HG03103 (cell line): Measurements from ENCODE around the gene RGP1.

Source experiments
- ATAC-seq: cut with Tn5 transposase; IDR thresholded peaks from one replicate; pipeline ENCODE4 v1.9.1; 2021; ENCODE audit warnings: low read depth; ENCODE audit not compliant: unreplicated experiment

RGP1 gene

DNA sequence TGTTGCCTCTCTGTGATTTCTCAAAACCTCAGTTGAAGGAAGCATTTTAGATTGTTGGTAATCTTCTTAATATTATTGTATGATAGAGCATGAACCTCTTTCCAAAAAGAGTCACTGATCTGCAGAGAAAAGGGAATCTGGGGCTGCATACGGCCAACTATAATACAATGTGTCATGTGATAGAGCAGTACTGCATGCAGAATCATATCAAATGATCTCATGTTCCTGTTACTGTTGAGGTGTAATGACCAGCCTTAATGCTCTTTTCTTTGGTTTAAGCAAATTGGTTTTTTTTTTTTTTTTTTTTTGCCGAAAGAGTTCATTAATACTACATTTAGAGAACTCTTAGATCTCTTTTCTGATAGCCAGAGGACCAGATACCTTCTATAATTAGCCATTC, 17.9 kb downstream of the RGP1 start:
- ATAC-seq: no peak

DNA sequence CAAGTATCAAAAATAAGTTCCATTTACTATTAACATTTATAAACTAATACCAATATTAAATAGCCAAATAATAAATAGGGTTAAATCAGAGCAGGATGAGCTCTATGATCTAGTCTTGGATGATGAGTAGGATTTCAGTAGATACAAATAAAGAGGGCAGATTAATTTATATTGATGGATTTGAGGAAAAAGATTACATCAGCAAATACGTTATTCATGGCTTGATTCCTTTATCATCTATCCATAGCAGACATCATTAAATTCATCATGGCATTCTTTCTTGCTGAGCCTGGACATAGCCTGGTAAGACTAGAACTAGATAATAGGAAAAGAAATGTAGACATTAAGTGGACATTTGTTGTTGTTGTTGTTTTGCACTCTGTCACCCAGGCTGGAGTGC, 18.4 kb downstream of the RGP1 start:
- no peak for ATAC-seq

DNA sequence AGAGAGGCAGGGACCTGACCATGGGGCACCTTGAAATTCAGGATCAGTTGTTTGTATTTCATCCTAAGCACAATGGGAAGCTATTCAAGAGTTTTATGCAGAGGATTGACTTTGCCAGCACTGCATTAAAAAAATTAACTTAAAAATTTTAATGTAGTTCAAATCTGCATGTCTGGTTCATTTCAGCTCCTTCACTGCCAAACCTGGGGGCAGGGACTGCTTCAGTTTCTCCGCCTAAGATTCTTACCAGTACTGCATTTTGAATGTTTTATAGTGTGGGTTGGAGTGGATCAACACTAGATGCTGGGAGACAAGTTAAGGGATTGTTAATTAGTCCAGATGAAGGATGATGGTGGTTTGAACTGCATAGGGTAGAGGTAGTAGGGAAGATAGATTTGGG, 20.7 kb downstream of the RGP1 start:
- no peak for ATAC-seq

DNA sequence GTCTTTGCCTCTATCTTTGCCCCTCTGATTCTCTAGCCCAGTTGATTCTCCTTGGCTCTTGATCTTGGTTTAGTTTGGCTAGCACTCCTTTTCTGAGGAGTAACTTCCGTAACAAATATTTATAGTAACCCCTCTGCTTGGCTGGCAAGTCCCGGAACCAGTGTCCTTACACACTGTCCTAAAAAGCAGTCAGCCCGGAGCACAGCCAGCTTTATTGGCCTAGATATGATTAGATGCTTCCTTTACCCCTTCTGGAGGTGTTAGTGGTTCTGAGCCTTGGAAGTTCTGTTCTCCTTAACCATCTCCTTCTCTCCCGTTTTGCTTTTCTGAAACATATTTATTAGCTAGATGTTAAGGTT, 22.0 kb downstream of the RGP1 start:
- no peak for ATAC-seq

DNA sequence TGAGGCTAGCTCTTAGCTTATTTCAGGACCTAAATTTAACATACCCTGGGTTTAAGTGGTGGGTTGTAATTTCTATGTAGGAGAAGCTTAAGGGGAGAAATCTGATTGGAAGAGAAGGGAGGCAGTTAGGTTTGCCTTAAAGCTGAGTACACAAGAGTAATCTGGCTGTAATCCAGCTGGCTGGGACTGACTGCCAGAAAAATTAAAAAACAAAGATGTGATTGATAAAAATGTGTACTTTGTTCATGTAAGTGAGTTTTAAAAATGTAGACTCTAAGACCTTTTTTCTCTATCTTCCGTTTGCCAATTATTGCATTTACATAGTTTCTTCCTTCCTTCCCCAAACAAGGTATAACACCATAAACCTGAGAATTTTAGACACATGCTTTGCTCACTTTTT, 22.4 kb downstream of the RGP1 start:
- ATAC-seq: no peak

DNA sequence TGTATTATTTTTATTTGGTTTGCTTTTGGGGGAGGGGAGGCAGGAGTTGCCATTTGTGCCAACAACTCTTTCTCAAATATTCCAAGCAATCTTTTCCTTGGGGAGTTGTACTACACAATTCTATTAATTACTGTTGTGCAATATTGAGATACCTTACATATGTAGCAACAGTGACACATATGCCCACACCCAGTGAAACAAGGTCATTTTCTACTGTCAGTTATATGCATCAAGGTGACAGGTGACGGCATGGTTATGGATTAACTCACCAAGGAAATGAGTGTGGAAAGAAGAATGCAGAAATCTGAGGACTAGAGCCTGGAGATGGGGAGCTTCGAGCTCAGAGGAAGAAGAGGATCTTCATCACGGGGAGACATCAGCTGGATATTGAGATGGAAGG, 22.9 kb downstream of the RGP1 start:
- ATAC-seq: no peak

DNA sequence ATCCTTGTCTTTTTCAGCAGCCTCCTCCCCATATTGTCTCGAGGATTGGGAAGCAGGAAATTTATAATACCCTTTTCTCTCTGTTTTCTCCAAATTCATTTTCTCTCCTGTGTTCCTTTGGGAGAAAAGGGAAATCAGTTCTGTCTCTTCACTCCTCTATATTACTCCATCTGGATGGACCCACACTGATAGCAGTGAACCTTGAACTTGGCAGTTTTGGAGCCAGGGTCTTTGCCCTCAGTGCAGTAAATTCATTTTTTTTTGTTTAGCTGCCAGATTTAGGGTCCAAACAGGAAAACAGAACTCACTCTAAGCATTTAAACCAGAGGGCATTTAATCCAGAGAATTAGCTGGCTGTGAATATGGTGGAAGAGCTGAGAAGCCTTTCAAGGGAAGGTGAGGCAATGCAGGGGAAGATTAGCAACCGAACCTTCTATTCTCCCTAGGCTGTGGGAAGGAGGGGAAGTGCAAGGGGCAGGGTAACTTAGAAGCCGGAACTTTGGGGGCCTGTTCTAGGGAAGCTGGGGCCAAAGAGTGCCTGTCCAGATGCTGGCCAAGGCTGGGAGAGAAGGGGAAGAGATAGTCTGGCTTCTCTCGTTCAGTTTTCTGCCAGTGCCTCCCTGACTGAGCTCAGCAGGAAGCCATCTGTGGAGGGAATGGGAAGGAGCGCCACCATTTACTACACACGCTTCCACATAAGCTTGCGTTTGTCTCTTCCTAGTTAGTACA, 26.0 kb downstream of the RGP1 start:
- no peak for ATAC-seq

DNA sequence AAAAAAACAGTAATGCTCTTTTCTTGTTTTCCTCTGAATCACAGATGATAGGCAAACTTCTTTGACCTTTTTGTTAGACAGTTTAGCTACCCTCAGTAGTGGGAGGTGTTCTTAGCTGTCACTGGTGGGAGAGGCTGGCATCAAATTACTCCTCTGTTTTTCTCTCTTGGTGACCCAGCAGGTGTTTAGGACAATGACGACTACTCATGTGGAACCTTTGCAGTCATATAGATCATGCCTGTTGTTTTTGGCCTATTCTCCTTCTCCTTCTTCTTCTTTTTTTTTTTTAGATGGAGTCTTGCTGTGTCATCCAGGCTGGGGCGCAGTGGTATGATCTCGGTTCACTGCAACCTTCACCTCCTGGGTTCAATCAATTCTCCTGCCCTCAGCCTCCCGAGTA, 26.9 kb downstream of the RGP1 start:
- no peak for ATAC-seq

DNA sequence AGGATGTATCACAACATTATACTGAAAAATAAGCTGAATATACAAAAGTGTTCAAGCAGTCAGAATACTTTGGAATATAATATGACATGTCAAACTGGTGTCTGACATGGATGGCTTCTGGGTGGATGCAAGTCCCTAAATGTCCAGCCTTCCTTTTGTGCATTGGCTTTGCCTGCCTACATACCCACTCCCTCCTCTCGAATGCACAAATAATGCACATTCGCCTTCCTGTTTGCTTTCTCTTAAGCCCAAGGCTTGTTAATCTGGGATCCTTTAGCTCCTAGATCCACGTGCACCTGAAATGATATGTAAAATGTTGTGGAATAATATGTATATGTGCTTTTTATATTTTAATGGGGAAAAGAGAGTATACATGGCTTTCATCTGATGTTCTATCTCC, 29.4 kb downstream of the RGP1 start:
- ATAC-seq: no peak

DNA sequence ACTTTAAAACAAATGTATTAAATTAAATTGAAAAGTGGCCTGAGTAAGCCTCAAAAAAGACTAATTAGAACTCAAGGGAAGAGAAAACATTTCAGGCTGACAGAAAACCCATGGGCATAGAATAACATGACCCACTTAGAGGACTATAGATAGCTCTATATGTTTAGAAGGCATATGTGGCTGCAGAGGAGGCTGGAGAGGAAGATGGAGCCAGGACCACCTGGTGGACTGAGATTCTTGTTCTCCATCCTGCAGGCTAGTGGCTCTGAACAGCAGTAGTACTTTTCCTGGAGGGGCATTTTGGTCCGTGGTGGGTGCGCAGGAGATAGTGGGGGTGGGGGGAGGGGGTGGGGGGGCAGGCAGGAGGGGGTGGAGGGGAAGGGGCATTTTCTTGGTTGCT, 32.0 kb downstream of the RGP1 start:
- ATAC-seq: no peak

DNA sequence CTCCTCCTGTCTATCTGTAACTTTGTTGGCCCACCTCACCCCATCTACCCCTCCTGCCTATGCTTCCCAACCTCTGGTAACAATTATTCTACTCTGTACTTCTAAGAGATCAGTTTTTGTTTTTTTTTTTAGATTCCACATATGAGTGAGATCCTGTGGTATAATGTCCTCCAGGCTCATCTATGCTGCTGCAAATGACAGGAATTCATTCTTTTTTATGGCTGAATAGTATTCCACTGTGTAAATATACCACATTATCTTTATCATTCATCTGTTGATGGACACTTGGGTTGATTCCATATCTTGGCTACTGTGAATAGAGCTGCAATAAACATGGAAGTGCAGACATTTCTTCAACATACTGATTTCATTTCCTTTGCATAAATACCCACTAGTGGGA, 34.3 kb downstream of the RGP1 start:
- no peak for ATAC-seq

DNA sequence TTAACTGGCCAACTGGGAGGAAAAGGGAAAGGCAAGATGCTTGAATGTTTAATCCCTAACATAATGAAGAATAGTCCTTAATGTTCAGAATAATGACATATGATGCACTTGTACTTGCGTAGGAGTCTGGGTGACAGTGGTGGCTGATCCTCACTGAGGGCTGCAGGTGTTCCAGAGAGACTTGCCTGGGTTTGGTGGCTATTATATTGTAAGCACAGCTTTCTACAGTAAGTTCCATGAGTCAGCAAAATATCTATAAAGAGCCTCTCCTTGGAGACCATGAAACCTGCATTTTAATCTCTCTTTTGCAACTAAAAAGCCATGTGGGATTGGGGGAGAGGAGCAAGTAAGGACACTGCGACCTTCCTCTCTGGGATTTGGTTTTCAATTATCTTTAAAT, 40.5 kb downstream of the RGP1 start:
- no peak for ATAC-seq

DNA sequence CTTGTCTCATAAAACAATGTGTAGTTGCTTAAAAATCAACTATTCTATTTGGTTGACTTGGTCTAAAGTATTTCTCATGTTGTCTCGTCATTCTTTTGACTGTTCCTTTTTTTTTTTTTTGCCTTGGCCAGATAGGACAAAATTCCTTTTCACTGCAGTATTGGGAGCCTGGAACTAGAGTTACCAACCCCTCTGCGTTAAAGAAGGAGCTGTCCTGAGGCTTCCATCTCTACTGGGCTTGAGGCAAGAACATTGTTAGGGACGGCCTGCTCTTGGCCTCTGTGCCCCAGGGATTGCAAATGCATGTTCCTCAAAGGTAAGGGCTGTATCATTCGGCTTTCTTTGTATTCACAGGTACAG, 40.9 kb downstream of the RGP1 start:
- ATAC-seq: no peak

DNA sequence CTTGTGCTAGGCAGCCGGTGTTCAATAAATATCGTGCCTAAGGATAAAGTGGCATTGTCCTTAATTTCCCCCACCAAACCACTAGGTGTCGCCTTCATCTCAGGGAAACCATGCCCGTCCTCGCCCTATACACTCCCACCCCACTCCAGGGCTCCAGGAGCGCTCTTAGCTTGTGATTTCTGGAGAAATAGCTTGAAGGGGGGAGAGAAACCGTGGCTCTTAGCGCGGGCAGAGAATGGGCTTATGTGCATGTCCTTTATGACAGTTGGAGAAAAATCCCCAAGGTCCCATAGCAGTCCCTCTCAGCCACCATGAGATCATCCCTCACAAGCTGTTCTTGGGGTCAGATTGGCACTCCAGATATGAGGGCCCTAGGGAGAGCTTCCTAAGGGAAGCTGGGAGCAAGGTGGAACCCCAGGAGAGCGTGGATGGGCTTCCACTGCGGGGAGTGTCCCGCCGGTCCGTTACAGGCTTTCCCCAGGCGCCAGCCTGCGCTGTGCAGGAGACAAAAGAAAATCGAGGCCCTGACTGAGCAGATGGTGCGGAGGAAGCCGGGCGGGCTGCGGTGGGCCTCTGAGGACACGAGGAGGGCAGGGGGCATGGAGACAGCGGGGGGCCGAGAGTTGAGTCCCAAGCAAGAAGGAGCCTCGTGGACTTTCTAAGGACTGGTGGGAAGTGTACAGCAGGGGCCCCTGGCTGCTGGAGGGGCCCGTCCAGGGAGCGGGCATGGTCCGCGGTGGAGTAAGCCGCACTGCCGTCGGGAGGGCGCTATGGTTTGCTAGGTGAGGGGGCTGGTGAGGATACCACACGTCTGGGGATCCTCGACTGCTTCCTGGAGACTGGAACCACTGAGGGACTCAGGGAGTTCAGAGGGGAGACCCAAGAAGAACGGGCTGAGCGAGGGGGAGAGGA, 41.6 kb downstream of the RGP1 start:
- ATAC-seq: no peak

DNA sequence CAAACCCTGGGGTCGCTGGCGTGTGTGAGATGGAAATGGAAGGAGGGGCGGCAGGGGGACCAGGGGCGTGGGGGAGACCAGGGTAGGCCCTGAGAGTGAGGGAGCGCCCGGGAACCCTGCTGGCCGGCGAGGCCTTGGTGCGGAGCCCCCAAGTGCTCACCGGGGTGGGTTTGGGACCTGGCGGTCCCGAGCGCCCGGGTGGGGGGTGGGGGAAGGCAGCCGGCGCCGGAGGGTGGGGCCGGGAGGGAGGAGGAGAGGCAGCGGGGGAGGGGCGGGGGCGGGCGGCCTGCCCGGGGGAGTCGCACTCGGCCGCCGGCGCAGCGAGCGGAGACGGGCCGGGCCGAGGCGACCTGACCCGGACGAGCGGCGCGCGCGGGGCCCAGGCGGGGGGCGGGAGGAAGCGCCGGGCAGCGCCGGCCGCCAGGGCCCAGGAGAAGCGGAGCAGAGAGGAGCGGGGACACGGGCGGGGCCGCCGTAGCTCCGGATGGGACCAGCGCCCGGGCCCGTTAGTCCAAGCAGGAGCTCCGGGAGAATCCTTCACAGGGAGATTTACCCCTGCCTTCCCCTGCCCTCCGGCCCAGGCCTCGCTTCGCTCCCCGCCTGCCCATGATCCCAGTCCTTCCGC, 42.3 kb downstream of the RGP1 start, which contains the start of gene NPR2:
Gene NPR2 (plus strand): TSS at position 295 of the 625 bp plus-strand sequence. CDS start 818 bp downstream, outside the sequence.
- ATAC-seq: no peak

DNA sequence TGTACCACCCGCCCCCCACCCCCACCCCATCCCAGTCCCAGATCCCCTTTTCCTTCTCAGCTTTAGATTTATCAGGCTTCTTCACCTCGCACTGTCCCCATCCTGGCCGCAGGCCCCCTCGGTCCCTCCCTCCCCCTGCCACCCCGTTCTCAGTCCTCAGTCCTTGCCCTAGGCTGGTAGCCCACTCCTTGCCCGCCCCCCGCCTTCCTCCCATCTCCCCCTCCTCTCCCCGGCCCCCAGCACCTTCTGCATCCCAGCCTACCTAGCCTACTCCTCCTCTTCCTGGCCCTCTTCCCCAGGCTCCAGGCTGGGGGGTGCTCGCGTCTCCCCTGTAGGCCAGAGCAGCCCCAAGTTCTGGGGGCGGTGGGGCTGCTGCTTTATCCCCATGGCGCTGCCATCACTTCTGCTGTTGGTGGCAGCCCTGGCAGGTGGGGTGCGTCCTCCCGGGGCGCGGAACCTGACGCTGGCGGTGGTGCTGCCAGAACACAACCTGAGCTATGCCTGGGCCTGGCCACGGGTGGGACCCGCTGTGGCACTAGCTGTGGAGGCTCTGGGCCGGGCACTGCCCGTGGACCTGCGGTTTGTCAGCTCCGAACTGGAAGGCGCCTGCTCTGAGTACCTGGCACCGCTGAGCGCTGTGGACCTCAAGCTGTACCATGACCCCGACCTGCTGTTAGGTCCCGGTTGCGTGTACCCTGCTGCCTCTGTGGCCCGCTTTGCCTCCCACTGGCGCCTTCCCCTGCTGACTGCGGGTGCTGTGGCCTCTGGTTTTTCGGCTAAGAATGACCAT, 43.1 kb downstream of the RGP1 start:
- no peak for ATAC-seq

DNA sequence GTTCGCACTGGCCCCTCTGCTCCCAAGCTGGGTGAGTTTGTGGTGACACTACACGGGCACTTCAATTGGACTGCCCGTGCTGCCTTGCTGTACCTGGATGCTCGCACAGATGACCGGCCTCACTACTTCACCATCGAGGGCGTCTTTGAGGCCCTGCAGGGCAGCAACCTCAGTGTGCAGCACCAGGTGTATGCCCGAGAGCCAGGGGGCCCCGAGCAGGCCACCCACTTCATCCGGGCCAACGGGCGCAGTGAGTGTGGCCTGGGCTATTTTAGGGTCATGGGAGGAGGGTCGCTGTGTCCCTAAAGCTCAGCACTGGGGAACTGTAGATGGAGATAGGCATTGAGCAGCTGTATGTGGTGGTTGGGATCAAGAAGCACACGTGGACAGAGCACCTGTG, 43.7 kb downstream of the RGP1 start:
- no peak for ATAC-seq

DNA sequence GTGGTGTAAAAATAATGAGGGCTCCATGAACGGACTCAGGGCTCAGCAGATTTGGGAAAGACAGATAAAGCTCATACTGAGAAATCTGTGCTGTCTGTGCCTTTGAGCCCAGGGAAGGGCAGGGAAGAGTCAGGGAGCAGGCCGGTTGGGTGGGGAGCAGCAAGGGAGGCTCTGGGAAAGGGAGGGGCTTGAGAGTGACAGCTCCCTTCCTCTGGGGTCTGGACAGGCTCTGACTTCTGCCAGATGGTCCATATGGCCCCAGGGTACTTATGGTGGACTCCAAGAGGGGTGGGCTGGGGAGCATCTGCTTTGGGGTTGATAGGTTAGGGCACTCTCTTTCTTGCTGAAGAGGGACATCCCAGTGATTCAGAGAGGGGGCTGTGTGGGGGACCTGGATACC, 44.4 kb downstream of the RGP1 start:
- ATAC-seq: no peak

DNA sequence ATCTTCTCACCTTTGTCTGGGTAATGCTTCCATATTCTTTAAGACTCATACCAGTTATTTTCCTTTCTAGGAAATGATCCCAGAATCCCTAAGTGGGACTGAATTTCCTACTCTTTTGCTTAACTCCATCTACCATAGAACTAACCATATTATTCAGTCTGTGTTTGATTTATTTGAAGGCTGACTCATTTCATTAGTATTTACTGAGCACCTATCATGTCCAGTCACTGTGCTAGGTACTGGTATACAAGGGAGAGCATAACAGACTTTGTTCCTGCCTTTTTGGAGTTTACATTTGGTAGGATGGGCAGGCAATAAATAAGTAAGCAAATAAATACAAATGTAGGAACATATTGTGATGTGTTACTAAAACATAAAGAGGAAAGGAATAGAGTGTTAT, 46.6 kb downstream of the RGP1 start:
- ATAC-seq: no peak

DNA sequence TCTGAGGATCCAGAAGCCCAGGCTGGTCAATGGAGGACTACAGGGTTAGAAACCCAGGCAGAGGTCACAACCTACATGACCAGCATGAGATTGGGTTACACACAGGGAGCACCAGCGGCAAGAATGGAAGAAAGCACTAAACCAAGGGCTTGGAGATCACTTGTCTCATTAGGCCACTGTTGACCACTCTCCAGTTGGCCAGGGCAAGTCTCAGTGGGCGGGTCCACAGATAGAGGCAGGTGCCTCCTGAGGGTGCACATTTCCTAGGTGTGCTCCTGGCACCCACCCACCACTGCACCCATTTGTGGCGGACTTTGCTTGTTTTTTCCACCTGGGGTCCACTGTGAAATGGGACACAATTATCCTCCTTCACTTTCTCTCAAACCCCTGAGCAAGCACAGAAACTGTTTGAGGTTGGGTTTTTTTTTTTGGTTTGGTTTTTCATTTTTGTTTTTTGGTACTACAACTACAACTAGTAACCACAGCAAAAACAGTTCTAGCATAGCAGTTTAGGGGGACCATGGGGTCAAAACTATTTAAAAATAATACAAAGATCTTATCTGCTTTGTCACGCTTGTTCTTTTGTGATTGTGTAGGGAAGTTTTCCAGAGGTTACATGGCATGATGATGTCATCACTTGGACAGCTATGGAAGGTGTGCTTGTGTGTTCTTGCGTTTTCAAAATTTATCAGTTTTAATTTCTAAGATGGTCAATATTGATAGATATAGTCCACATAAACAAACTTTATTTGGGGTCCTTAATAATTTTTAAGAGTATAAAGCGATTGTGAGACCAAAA, 48.4 kb downstream of the RGP1 start:
- no peak for ATAC-seq
